T1000 (cell line): ENCODE results near the gene DGCR2.
"Not testable (repeated sequence)": the region's sequence is repeated elsewhere in the genome, so short reads cannot be mapped to it uniquely, and the experiment has no call there.

ENCODE experiments used
- DNase-seq: peaks from one replicate; lab custom pipeline; 2025; ENCODE audit warnings: mixed read lengths; lab: John Stamatoyannopoulos, UW

The DGCR2 gene

DNA sequence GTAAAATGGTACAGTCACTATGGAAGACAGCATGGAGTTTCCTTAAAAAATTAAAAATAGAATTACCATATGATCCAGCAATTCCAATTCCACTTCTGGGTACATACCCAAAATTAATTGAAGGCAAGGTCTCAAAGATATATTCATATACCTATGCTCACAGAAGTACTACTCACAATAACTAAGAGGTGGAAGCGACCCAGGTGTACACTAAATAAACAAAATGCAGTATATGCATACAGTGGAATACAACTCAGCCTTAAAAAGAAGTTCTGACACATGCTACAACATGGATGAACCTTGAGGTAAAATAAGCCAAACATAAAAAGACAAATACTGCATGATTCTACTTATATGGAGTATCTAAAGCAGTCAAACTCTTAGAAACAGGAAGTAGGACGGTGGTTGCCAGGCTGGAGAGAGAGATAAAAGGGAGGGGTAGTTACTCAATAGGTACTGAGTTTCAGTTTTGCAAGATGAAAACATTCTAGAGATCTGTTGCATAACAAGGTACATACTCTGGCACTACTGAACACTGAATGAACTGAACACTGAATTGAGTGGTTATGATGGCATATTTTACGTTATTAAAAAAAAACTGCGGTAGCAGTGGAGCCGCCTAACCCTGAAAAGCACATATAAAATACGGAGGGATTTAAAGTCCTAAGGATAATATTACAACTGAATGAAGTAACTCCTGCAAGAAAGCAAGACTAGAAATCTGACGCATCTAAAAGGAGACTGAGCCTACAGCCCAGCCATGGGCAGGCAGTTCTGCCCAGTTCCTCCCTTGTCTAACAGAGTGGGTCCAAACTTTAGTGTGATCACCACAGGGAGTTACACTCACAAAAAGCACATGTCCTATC is 12.8 kb downstream of the DGCR2 start:
- DNase-seq: no peak

GRCh38 chr22:19108807-19109197 is 13.4 kb downstream of the DGCR2 start:
- no peak for DNase-seq

GRCh38 chr22:19107730-19108074 is 14.5 kb downstream of the DGCR2 start:
- DNase-seq: no peak

GRCh38 chr22:19106886-19107729 is 15.1 kb downstream of the DGCR2 start:
- DNase-seq: no peak

- no peak for DNase-seq
Measured at GRCh38 chr22:19105867-19106802, 16.1 kb downstream of the DGCR2 start.

DNA sequence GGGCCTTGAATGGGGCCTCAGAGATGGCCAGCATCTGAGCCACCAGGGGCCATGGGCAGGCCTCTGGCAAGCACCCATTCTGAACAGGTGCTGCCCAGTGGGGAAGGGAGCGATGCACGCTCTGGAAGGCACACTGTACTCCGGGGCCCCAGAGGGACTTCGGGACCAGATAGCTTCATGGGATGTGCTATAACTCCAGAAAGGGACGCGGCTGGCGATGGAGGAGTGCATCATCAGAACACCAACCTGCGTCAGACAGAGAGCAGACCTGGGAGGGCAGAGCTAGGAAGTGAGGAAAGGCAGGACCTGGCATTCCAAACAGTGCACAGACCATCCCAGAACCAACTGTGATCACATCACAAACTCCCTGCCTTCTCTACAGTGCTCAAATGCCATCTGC is 16.8 kb downstream of the DGCR2 start:
- DNase-seq: no peak

GRCh38 chr22:19103880-19104821 is 18.1 kb downstream of the DGCR2 start:
- no peak for DNase-seq

DNA sequence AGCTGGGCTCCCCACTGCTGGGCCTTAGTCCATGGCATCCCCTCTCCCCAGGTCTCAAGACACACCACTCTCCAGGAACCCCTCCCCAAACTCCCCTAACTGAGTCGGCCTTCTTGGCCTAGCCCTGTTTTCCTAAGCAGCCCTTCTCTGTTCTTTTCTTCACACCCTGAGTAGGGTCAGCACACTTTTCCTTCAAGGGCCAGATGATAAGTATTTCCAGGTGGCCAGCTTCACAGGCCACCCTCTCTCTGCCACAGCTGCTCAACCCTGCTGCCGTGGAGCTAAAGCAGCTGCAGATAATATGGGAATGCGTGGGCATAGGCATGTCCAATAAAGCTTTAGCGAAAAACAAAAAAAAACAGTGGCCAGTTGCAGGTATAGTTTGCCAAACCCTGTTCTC is 24.1 kb downstream of the DGCR2 start:
- no peak for DNase-seq

DNA sequence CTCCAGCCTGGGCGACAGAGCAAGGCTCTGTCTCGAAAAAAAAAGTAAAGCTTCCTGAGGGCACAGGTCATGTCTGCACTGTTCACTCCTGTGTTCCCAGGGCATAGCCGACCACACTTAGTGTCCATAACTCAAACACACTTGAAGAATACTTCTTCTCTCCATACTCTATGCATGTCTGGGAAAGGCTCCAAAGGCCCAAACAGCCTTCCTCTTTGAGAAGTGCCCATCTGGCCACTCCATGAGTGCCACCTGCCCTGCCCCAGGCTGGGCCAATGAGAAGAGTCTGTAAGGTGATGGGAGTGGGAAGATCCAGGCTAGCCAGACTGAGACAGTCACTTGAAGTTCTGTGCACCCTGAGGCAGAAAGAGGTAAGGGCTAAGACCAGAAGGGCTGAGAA is 24.7 kb downstream of the DGCR2 start:
- DNase-seq: no peak

DNA sequence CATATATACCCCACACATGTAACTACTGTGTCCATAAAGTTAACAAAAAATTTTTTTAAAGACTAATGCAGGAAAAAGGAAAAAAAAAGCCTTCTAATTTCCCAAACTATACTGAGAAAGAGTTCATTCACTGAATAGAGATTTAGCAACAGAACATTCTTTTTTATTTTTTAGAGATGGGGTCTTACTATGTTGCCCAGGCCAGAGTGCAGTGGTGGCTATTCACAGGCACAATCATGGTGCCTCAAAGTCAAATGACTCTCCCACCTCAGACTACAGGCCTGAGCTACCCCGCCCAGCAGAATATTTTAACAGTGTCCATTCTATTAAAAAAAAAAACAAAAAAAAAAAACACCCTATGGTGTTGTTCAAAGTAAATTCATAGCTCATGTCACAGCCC is 25.7 kb downstream of the DGCR2 start:
- DNase-seq: no peak

GRCh38 chr22:19094393-19094997 is 27.7 kb downstream of the DGCR2 start:
- no peak for DNase-seq

DNA sequence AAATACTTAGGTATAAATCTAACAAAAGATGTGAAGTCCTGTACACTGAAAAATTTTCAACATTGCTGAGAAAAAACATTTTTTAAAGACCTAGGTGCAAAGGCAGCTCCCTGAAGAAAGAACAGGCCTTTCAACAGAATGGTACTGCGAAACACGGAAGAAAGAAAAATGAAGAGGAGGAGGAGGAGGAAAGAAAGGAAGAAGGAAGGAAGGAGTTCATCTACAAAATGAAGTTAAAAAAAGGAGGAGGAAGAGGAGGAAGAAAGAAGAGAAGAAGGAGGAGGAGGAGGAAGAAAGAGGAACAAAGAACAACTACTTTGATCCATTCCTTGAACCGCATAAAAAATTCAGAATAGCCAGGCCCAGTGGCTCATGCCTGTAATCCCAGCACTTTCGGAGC is 29.5 kb downstream of the DGCR2 start:
- DNase-seq: no peak

- no peak for DNase-seq
Measured at GRCh38 chr22:19090586-19091127, 31.6 kb downstream of the DGCR2 start.

DNA sequence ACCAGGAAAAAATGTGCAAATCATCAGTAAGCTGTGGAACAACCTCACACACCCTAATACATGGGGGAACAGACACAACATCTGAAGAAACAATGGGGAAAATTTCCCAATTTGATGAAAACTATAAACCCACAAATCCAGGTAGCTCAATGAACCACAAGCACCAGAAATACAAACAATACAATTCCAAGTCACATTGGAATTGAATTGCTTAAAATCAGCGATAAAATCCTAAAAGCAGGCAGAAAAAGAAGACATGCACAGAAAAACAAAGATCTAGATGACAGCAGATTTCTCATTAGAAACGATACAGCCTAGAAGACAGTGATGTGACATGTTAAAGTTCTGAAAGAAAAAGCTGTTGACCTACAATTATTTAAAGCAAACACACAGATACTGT is 32.0 kb downstream of the DGCR2 start:
- DNase-seq: no peak

- DNase-seq: no peak
Measured at GRCh38 chr22:19088866-19089595, 33.2 kb downstream of the DGCR2 start.

DNA sequence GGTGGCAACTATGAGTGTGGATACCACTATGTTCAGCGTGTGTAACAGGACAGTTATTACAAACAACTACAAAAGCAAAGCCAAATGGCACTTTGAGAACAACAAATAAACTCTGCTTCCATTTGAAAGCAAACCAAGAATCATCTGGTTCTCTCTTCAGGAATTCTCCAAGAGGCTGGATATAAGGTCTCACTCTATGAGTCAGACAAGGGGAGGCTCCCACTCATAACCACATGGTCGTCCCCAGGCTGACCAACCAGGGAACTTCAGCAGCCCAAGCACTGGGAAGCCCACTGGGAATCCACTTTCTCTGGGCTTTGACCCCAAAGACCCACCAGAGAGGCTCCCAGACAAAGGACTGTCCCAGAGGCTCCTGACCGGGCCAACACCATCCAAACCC is 35.3 kb downstream of the DGCR2 start:
- DNase-seq: no peak

- DNase-seq: no peak
Measured at GRCh38 chr22:19086417-19086816, 35.8 kb downstream of the DGCR2 start.

- no peak for DNase-seq
Measured at GRCh38 chr22:19085233-19085718, 36.9 kb downstream of the DGCR2 start.

DNA sequence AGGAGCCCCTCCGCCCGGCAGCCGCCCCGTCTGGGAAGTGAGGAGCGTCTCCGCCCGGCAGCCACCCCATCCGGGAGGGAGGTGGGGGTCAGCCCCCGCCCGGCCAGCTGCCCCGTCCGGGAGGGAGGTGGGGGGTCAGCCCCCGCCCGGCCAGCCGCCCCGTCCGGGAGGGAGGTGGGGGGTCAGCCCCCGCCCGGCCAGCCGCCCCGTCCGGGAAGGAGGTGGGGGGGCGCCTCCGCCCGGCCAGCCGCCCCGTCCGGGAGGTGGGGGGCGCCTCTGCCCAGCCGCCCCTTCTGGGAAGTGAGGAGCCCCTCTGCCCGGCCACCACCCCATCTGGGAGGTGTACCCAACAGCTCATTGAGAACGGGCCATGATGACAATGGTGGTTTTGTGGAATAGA is 37.6 kb downstream of the DGCR2 start:
- not testable (repeated sequence) for DNase-seq
